HG03354 (cell line): ENCODE results near the gene P2RX3.
"Not testable (repeated sequence)": the region's sequence is repeated elsewhere in the genome, so short reads cannot be mapped to it uniquely, and the experiment has no call there.

Experiments used
- ATAC-seq: cut with Tn5 transposase; IDR thresholded peaks from one replicate; pipeline ENCODE4 v1.9.1; 2021; ENCODE audit warnings: mild to moderate bottlenecking; ENCODE audit not compliant: unreplicated experiment, poor library complexity, severe bottlenecking

Gene P2RX3

GRCh38 chr11:57345555-57346211 is 7.5 kb downstream of the P2RX3 start:
- ATAC-seq: peak; percentile 79

- no peak for ATAC-seq
Measured at GRCh38 chr11:57347336-57347735, 9.2 kb downstream of the P2RX3 start.

- no peak for ATAC-seq
Measured at GRCh38 chr11:57348052-57348451, 9.9 kb downstream of the P2RX3 start.

- no peak for ATAC-seq
Measured at GRCh38 chr11:57348636-57349313, 10.6 kb downstream of the P2RX3 start.

GRCh38 chr11:57349491-57350274 is 11.5 kb downstream of the P2RX3 start:
- ATAC-seq: no peak

- no peak for ATAC-seq
Measured at GRCh38 chr11:57353036-57353435, 14.9 kb downstream of the P2RX3 start.

- ATAC-seq: no peak
Measured at GRCh38 chr11:57353446-57353845, 15.3 kb downstream of the P2RX3 start.

- no peak for ATAC-seq
Measured at GRCh38 chr11:57353852-57354251, 15.7 kb downstream of the P2RX3 start.

- ATAC-seq: no peak
Measured at GRCh38 chr11:57354699-57355098, 16.5 kb downstream of the P2RX3 start.

- ATAC-seq: no peak
Measured at GRCh38 chr11:57356268-57356667, 18.1 kb downstream of the P2RX3 start.

GRCh38 chr11:57357310-57357709 is 19.2 kb downstream of the P2RX3 start:
- no peak for ATAC-seq

- no peak for ATAC-seq
Measured at GRCh38 chr11:57357856-57358255, 19.7 kb downstream of the P2RX3 start.

- ATAC-seq: no peak
Measured at GRCh38 chr11:57358543-57358961, 20.4 kb downstream of the P2RX3 start.

- no peak for ATAC-seq
Measured at GRCh38 chr11:57358991-57359390, 20.8 kb downstream of the P2RX3 start.

GRCh38 chr11:57359396-57359795 is 21.2 kb downstream of the P2RX3 start:
- ATAC-seq: no peak

- no peak for ATAC-seq
Measured at GRCh38 chr11:57359896-57360690, 21.9 kb downstream of the P2RX3 start.

GRCh38 chr11:57360991-57361390 is 22.8 kb downstream of the P2RX3 start:
- ATAC-seq: no peak

GRCh38 chr11:57361420-57361819 is 23.3 kb downstream of the P2RX3 start:
- ATAC-seq: not testable (repeated sequence)

- ATAC-seq: no peak
Measured at GRCh38 chr11:57361926-57362325, 23.8 kb downstream of the P2RX3 start.
